GM19238 (cell line): ENCODE data around the gene PITPNC1.
"Not testable (repeated sequence)": the region's sequence is repeated elsewhere in the genome, so short reads cannot be mapped to it uniquely, and the experiment has no call there.

Experiments
- DNase-seq: peaks from one replicate; pipeline ENCODE4 v3.0.0; 2011; ENCODE audit warnings: low spot score; ENCODE audit not compliant: insufficient read length

PITPNC1 gene

DNA sequence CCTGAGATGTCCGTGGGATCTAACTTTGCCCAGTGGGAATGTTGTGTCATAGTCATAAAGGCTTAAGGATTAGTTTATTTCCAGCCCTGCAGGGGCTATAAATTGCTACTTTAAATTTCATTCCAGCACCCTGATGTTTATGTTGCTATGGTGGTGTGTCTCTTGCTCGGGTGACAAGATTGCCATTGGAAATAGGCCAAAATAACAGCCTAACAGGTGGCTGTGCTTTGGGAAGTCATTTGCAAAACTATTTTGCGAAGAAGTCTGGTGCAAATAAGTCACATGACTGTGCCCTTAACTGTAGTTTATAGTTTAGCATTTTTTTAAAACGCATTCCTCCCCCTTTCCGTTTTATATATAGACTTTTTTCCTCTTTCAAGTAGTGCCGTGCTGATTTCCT is 23.1 kb downstream of the PITPNC1 start:
- no peak for DNase-seq

DNA sequence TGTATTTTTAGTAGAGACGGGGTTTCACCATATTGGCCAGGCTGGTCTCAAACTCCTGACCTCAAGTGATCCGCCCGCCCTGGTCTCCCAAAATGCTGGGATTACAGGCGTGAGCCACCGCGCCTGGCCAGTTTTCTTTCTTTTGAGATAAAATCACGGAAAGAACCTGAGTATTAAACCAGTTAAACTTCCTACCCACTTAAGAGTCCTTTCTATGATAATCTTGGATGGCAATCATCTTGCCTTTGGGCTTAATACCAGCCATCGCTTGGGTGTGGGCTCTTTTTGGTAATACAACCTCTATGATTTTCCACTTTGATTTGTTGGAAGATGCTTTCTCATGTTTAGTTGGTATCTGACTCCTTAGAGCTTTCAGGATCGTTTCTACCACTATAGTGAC is 24.0 kb downstream of the PITPNC1 start:
- DNase-seq, result no peak

DNA sequence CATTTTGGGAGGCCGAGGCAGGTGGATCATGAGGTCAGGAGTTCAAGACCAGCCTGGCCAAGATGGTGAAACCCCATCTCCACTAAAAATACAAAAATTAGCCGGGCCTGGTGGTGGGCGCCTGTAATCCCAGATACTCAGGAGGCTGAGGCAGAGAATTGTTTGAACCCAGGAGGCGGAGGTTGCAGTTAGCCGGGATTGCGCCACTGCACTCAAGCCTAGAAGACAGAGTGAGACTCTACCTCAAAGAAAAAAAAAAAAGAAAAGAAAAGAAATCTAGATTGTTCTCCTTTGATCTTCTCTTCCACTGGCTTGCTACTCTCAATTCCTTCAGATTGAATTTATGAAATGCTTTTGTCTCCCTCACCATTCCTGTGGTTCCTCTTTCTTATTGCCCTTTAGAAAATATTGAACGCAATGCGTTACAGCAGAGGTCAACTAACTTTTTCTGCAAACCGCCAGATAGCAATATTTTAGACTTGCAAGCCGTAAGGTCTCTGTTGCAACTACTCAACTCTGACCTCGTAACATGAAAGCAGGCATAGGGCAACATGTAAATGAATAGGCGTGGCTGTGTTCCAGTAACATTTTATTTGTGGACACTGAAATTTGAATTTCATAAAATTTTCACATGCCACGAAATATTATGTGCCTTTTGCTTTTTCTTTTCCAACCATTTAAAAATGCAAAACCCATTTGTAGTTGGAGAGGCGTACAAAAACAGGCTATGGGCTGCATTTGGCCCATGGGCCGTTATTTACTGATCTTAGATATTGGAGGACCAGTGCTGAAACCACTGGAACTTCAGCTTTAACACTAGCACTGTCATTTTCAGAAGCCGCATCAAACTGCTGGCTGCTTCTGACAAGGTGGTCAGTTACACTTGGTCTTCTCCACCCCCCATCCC is 24.8 kb downstream of the PITPNC1 start:
- DNase-seq, result no peak

DNA sequence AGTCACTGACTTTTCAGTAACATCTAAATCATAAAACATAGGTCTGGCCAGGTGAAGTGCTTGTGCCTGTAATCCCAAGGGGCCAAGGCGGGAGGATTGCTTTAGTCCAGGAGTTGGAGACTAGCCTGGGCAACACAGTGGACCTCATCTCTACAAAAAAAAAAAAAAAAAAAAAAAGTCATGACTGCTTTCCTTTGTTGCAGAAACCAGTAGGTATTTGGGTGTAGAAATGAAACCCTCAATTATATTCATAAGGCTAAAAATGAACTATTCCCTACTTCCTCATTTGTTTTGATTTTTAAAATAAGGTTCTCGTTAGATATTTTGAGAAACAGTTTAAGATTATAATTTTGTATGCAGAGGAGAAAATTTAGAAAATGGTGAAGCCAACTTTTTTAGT is 26.0 kb downstream of the PITPNC1 start:
- no peak for DNase-seq

DNA sequence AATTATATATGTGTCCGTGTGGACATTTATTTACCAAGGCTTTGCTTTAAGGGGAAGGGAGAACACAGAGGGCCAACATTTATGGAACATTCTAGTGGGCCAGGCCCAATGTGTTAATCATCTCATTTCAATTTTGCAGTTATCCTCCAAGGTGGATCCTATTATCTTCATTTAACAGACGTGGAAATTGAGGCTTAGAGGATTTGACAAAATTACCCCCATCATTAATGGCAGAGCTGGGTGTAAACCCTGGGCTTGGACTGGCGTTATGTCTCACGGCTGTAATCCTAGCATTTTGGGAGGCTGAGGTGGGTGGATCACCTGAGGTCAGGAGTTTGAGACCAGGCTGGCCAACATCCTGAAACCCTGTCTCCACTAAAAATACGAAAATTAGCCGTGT is 26.4 kb downstream of the PITPNC1 start:
- no peak for DNase-seq

DNA sequence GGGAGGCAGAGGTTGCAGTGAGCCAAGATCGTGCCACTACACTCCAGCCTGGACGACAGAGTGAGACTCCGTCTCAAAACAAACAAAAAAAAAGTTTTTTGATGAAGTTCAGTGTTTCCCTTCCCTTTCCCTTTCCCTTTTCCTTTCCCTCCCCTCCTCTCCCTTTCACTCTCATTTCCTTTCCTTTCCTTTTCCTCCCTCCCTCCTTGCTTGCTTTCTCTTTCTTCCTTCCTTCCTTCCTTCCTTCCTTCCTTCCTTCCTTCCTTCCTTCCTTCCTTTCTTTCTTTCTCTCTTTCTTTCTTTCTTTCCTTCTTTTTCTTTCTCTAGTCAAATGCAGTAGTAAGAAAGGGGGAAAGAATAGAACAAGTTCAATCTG is 31.4 kb downstream of the PITPNC1 start:
- DNase-seq, result not testable (repeated sequence)

DNA sequence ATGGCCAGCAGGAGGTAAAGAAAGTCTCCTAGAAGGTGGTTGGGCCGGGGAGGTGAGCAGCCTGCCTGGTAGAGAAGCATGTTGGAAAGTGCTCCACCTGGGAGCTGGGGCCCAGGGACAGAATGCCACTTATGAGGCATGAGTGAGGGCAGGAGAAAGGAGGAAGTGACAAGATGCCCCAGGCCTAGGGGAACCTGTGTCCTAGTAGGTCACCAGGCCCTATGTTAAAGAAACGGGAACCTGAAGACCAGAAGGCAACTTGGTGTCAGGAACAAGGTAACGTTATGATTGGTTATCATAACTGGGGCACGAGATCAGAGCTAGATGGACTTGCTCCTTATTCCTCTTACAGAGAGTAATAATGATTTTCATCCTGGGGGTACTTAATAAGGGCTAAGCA is 34.3 kb downstream of the PITPNC1 start:
- DNase-seq, result no peak

DNA sequence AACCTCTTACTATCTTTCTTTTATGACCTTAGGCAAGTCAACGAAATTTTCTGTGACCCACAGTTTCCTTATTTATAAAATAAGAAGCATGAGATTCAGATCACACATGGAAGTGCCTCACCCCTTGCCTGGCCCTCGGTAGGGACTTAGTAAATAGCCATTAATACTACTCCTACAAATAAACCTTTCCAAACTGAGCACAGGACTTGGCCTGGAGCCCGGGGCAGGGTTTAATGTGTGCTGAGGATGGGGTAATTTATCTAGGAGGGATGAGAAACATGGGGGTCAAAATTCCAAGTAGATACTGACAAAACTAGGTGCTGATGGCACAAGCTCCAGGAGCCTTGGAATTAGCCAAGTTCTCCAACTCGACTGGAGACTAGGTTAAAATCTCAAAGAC is 35.0 kb downstream of the PITPNC1 start:
- DNase-seq, result no peak

DNA sequence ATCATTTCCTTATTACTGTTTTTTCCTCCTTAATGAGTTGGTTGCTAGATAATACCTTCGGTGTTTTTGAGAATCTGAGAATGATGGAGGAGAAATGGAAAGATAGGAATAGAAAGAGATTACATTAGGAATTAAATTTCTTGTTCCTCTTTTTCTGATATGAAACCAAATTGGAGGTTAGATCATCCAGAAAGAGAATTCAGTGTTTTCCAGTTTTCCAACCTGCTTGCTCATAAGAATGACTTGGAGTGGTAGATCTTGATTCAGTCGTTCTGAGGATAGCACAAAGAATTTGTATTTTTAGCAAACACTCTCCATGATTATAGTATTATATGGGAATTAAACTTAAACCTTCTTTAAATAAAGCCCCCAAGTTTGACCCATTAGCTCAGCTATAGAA is 35.9 kb downstream of the PITPNC1 start:
- DNase-seq, result no peak

DNA sequence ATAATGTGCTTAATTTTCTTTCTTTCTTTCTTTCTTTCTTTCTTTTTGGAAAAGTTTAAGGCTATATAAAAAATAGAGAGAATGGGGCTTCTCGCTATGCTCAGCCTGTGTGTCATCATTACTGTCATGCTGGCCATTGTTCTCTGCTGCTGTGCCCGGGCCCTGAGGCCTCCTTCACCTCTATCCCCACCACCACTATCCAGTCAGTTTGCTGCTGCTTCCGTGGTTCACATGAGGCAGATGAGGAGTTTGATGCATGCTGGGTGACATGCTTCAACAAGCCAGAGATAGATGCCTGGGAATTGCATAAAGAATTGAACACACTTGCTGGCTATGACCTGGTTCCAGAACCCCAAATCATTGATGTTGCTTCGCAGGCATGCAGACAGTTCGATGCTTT is 36.3 kb downstream of the PITPNC1 start:
- no peak for DNase-seq

DNA sequence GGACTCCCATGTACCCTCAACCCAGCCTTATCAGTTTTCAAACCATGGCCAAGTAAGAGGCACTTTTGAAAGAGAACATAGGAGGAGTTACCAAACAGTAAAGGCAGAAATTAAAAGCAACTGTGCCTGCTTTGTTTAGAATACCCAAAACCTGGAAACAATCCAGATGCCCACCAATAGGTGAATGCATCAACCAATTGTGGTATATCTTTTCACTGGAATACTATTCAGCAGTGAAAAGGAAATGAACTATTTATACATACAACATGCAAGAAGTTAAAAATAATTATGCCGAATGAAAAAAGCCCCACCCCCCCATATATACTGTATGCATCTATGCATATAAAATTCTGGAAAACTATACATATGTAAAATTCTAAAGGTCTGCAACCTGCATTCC is 37.0 kb downstream of the PITPNC1 start:
- DNase-seq, result no peak

DNA sequence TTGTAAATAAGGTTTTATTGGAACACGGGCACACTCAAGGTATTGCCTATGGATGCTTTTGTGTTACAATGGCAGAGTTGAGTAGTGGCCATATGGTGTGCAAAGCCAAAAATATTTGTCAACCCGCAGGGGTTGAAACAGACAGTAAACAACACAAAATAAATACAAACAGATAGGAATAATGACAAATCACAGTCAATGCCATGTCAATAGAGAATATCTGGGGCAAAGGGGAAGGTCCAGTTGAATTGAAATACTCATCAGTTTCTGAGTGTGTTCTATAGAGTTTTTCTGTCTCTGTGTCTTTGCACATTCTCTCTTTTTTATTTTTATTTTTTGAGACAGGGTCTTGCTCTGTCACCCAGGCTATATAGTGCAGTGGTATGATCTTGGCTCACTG is 37.5 kb downstream of the PITPNC1 start:
- no peak for DNase-seq

DNA sequence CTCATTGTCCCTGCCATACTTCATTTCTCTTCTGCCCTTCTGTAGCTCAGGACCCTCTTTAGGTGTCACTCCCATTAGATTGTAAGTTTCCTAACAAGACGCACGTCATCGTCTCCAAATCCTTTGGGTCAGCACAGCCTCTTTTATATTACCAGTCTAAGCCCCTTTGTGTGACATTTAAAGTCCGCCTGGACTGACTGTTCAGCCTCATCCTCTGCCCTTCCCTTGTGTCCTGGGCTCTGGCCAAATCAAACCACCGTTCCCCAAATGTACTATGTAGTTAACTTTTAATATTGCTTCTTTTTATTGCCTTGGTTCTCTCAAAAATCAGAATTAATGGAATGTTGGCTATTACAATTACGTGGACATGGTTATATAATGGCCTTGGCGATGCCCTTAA is 38.2 kb downstream of the PITPNC1 start:
- no peak for DNase-seq

DNA sequence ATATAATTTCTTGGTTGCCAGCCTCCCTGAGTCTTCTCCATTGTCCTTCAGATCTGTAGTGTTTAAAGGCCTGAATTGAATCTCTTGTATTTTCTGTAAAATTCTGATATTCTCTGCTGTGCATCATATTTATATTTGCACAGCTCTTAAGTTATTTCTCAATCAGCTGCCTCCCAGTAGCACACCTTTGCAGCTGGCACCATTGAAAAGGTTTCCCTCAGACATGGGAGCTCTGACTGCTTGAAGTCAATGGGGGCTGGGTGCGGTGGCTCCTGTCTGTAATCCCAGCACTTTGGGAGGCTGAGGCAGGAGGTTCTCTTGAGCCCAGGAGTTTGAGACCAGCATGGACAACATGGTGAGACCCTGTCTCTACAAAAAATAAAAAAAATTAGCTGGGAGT is 40.4 kb downstream of the PITPNC1 start:
- DNase-seq, result no peak

DNA sequence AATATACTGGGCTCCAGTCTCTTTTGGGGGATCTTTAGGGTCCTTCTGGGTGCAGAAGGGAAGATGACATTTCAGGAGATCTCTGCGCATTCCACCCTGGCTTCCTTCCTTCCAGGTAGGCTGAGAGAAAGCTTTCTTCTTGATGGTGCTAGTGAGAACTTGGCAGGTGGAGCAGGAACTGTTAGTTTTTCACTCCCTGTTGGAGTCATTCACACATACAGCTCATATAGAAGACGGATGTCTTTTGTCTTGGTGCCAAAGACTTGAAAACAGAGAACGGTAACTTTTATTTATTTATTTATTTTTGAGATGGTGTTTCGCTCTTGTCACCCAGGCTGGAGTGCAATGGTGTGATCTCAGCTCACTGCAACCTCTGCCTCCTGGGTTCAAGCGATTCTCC is 43.9 kb downstream of the PITPNC1 start:
- DNase-seq, result no peak

DNA sequence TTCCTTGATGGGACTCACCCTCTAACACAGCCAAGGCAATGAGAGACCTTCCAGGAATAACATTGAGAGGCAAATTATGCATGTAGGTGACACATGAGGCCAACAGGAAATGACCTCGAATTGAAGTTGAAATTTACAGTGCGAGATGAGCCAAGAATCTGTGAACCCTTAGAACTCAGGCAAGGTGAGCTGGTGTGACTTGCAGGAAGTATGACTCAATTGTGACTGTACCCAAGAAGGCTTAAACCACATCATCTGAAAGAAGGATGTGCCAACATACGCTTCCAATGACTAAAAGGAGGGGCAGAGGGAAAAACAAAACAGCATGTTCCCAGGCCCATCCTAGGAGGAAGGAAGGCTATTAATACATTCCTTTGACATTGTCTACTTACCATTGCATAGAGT is 44.8 kb downstream of the PITPNC1 start:
- no peak for DNase-seq

DNA sequence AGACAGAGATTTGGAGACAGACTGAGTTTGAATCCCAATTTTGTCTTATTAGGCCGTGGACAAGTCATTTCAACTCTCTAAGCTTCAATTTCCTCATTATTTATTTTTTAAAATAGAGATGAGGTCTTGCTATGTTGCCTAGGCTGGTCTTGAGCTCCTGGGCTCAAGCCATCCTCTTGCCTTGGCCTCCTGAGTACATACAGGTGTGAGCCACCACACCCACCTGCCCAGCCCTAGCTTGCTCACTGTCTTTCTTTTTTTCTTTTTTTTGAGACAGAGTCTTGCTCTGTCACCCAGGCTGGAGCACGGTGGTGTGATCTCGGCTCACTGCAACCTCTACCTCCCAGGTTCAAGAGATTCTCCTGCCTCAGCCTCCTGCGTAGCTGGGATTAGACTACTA is 45.2 kb downstream of the PITPNC1 start:
- not testable (repeated sequence) for DNase-seq

DNA sequence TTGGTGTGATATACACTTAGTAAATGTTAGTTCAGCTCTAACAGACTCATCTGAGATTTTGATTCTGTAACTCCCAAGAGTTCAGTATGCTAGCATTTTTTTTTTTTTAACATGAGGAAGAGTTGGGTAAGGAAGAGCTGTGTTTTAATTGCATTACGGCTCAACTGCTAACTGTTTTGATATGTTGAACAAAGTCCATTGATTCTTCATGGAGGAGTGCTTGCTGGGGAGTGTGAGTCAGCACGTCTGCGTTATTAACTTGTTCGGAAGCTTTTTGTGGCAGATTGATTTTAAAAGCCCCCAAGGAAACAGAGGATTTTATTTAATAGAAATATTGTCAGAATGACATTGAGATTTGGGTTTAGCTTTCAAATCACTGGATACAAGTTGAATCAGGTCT is 45.8 kb downstream of the PITPNC1 start:
- no peak for DNase-seq

DNA sequence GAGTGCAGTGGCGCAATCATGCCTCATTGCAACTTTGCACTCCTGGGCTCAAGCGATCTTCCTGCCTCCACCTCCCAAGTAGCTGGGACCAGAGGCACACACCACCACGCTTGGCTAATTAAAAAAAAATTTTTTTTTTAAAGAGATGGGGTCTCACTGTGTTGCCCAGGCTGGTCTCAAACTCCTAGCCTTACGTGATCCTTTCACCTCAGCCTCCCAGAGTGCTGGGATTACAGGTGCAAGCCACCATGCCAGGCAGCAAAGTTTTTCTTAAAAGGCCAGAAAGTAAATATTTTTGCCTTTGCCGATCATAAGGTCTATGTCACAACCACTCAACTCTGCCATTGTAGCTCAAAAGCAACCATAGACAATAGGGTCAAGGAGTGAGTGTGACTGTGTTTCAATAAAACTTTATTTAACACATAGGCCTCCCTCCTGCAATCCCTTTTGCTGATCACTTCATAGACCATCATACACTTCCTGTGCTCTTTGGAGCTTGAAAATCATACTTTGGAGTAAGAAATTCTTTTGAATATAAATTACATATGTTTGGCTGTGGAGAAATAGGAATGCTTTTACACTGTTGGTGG is 48.6 kb downstream of the PITPNC1 start:
- DNase-seq, result no peak

DNA sequence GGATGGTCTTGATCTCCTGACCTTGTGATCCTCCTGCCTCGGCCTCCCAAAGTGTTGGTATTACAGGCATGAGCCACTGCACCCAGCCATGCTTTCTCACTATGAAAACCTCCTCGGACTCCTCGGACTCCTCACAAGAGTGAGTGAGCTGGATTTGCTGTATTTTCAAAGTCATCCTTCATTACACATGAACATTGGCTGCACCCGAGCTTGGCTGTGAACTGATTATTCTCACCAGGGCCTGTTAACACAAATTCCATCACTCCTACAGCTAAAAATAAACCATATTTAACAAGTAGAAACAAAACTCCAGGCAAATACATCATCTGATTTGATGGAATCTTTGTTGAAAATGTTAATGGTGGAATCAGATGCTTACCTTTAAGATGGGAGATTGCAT is 50.3 kb downstream of the PITPNC1 start:
- no peak for DNase-seq

DNA sequence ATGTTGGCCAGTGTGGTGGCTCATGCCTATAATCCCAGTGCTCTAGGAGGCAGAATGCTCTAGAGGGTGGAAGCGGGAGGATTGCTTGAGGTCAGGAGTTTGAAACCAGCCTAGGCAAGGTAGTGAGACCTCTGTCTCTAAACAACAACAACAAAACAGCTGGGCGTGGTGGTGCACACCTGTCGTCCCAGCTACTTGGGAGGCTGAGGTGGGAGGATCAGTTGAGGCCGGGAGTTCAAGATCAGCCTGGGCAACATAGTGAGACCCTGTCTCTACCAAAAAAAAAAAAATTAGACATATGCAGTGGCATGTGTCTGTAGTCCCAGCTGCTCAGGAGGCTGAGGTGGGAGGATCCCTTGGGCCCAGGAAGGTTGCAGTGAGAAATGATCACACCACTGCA is 53.4 kb downstream of the PITPNC1 start:
- not testable (repeated sequence) for DNase-seq

DNA sequence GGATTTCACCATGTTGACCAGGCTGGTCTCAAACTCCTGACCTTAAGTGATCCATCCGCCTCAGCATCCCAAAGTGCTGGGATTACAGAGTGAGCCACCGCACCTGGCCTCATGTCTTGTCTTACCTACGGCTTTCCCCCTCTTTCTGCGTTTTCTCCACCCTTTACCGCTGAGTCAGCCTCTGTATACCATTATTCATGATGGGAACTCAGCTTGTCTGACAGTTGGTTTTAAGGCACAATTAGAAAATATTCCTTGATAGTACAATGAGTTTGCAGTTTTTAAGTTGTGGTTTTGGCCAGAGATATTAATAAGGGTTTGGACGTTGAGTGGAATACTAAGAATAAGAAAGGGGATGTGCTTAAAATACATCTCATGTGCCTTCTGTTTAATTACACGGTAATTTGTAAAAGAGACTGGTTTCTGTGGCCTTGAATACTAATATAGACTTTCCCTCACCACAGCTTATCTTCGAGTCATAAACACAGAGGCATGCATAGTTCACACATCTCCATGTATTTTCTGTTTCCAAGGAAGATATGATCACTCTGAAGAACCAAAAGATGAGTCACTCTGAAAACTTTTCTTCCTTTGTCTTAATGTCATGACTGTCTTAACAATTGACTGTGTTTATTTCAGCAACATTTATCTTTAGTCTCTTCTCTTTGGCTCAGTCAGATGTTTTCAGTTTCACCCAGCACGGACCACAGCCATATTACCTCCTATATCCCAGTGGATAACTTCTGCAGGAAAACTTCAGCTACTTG is 54.4 kb downstream of the PITPNC1 start:
- no peak for DNase-seq
